Ovary (tissue), 3 donors: ENCODE data around the gene NAA40.

Experiments used
- POLR2A ChIP-seq: fragments of 450-650 bp; IDR thresholded peaks from one replicate; pipeline ENCODE4 v1.6.1; 2017; ENCODE audit warnings: antibody characterized with exemption, mild to moderate bottlenecking, moderate library complexity
- TF ChIP-seq, protein P1 (sequence below), 3 donors: fragments of 450-650 bp in 2 of 3; fragments of 200-600 bp in 1 of 3; IDR thresholded peaks; one replicate each; pipeline versions ENCODE4 v1.5.1 to v1.8.0; 2016 to 2022; ENCODE audit warnings: antibody characterized with exemption in 3 of 3, mild to moderate bottlenecking in 1 of 3
- donor health status: DM: no; HTN: no; CAD: no.

DNA sequence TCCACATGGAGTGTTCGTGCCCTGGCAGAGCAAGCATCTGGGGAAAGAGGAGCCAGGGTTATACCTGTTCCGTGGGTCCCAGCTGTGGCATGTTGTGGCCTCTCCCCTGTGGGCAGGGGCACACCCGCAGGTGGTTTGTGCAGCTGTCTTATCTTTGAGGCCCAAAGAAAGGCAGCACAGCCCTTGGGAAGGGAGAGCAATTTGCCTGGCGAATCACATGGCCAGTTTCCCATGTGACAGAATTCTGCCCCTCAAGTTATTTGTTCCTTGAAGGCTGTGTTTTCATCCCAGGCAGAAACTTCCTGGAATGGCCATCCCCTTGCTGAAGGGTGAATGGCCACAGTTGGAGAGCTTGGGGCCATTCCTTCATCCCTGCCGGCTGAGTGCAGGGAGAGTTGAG is 19.2 kb downstream of the NAA40 start:
- TF ChIP-seq, protein P1, sequence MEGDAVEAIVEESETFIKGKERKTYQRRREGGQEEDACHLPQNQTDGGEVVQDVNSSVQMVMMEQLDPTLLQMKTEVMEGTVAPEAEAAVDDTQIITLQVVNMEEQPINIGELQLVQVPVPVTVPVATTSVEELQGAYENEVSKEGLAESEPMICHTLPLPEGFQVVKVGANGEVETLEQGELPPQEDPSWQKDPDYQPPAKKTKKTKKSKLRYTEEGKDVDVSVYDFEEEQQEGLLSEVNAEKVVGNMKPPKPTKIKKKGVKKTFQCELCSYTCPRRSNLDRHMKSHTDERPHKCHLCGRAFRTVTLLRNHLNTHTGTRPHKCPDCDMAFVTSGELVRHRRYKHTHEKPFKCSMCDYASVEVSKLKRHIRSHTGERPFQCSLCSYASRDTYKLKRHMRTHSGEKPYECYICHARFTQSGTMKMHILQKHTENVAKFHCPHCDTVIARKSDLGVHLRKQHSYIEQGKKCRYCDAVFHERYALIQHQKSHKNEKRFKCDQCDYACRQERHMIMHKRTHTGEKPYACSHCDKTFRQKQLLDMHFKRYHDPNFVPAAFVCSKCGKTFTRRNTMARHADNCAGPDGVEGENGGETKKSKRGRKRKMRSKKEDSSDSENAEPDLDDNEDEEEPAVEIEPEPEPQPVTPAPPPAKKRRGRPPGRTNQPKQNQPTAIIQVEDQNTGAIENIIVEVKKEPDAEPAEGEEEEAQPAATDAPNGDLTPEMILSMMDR (IDR thresholded peaks at IDR 0.05) = no peak
- TF ChIP-seq POLR2A = no peak
